ENCODE results near the gene PLXNC1.

PLXNC1 gene

GRCh38 chr12:94263905-94264561 is 115.7 kb downstream of the PLXNC1 start:
- DNase-seq (ENCODE audit: low read depth in 2 of 2, low spot score in 1 of 2), result no peak

GRCh38 chr12:94264736-94265485 is 116.5 kb downstream of the PLXNC1 start:
- DNase-seq (ENCODE audit: low read depth in 2 of 2, low spot score in 1 of 2), result no peak

GRCh38 chr12:94265539-94265938 is 117.2 kb downstream of the PLXNC1 start:
- DNase-seq (ENCODE audit: low read depth in 2 of 2, low spot score in 1 of 2), result no peak

GRCh38 chr12:94265966-94266745 is 117.8 kb downstream of the PLXNC1 start:
- no peak for DNase-seq (ENCODE audit: low read depth in 2 of 2, low spot score in 1 of 2)

GRCh38 chr12:94266796-94267536 is 118.6 kb downstream of the PLXNC1 start:
- DNase-seq (ENCODE audit: low read depth in 2 of 2, low spot score in 1 of 2), result no peak

GRCh38 chr12:94267537-94267872 is 119.1 kb downstream of the PLXNC1 start:
- no peak for DNase-seq (ENCODE audit: low read depth in 2 of 2, low spot score in 1 of 2)

GRCh38 chr12:94267921-94268471 is 119.6 kb downstream of the PLXNC1 start:
- no peak for DNase-seq (ENCODE audit: low read depth in 2 of 2, low spot score in 1 of 2)

- DNase-seq (ENCODE audit: low read depth in 2 of 2, low spot score in 1 of 2), result no peak
Observed at GRCh38 chr12:94269316-94269999, 121.1 kb downstream of the PLXNC1 start.

GRCh38 chr12:94271351-94271750 is 123.0 kb downstream of the PLXNC1 start:
- DNase-seq (ENCODE audit: low read depth in 2 of 2, low spot score in 1 of 2), result no peak

GRCh38 chr12:94272280-94272679 is 123.9 kb downstream of the PLXNC1 start:
- DNase-seq (ENCODE audit: low read depth in 2 of 2, low spot score in 1 of 2), result no peak

- no peak for DNase-seq (ENCODE audit: low read depth in 2 of 2, low spot score in 1 of 2)
Observed at GRCh38 chr12:94273272-94273671, 124.9 kb downstream of the PLXNC1 start.

GRCh38 chr12:94276725-94277124 is 128.3 kb downstream of the PLXNC1 start:
- no peak for DNase-seq (ENCODE audit: low read depth in 2 of 2, low spot score in 1 of 2)

- DNase-seq (ENCODE audit: low read depth in 2 of 2, low spot score in 1 of 2), result no peak
Observed at GRCh38 chr12:94277426-94278000, 129.1 kb downstream of the PLXNC1 start.

- no peak for DNase-seq (ENCODE audit: low read depth in 2 of 2, low spot score in 1 of 2)
Observed at GRCh38 chr12:94280063-94280462, 131.7 kb downstream of the PLXNC1 start.

- DNase-seq (ENCODE audit: low read depth in 2 of 2, low spot score in 1 of 2), result no peak
Observed at GRCh38 chr12:94282675-94283074, 134.3 kb downstream of the PLXNC1 start.

- no peak for DNase-seq (ENCODE audit: low read depth in 2 of 2, low spot score in 1 of 2)
Observed at GRCh38 chr12:94284046-94284445, 135.7 kb downstream of the PLXNC1 start.

- DNase-seq (ENCODE audit: low read depth in 2 of 2, low spot score in 1 of 2), result no peak
Observed at GRCh38 chr12:94284859-94285258, 136.5 kb downstream of the PLXNC1 start.

- DNase-seq (ENCODE audit: low read depth in 2 of 2, low spot score in 1 of 2), result no peak
Observed at GRCh38 chr12:94285943-94286582, 137.7 kb downstream of the PLXNC1 start.

- DNase-seq (ENCODE audit: low read depth in 2 of 2, low spot score in 1 of 2), result no peak
Observed at GRCh38 chr12:94286583-94287244, 138.3 kb downstream of the PLXNC1 start.
